K562 (cell line): Measurements from ENCODE around the gene ACBD6. TPM values are rescaled to one million over a fixed set of nuclear protein-coding genes. Genes with fewer than 3 reads are reported as not detected.

Experiments used
- CEBPG ChIP-seq, 3 experiments: fragments of 200-800 bp in 1 of 3; sonication (Bioruptor generic) in 1 of 3; sonication (generic) in 1 of 3; formaldehyde crosslinking in 1 of 3; IDR thresholded peaks in 2 of 3; conservative IDR thresholded peaks in 1 of 3; 2 replicates each; pipeline versions ENCODE4 v1.6.1 to v1.8.0; 2016 to 2022; ENCODE audit warnings: missing compliant biosample characterization in 2 of 3, missing genetic modification characterization in 2 of 3, mild to moderate bottlenecking in 1 of 3, missing genetic modification reagents in 1 of 3
- DMBX1 ChIP-seq: fragments of 250-450 bp; sonication (Bioruptor Pico); IDR thresholded peaks from 2 replicates; pipeline ENCODE4 v1.8.0; 2022; ENCODE audit warnings: inconsistent platforms, mild to moderate bottlenecking, moderate library complexity, borderline replicate concordance
- JUND ChIP-seq, 2 experiments: IDR thresholded peaks; 2 replicates in 1 of 2; 3 replicates in 1 of 2; pipeline ENCODE4 v1.6.1; 2011; ENCODE audit warnings: borderline replicate concordance in 2 of 2, low read depth in 2 of 2, low read length in 2 of 2, improper control_type of control experiment in 1 of 2, missing biosample characterization in 1 of 2, missing genetic modification characterization in 1 of 2, missing genetic modification reagents in 1 of 2
- POLR2G ChIP-seq: fragments of 200-400 bp; formaldehyde crosslinking; IDR thresholded peaks from 2 replicates; pipeline ENCODE4 v1.6.1; 2017; ENCODE audit warnings: low read depth, mild to moderate bottlenecking, antibody characterized with exemption, low read length, moderate library complexity
- SMARCE1 ChIP-seq: fragments of 450-650 bp; IDR thresholded peaks from 2 replicates; pipeline ENCODE4 v1.7.1; 2016; ENCODE audit warnings: mild to moderate bottlenecking
- TBL1XR1 ChIP-seq, 2 experiments: IDR thresholded peaks; 2 replicates each; pipeline ENCODE4 v1.6.1; 2012; ENCODE audit warnings: improper control_type of control experiment in 2 of 2, low read length in 2 of 2, mild to moderate bottlenecking in 1 of 2
- ZEB2 ChIP-seq: fragments of 450-650 bp; IDR thresholded peaks from 2 replicates; pipeline ENCODE4 v1.6.1; 2016
- polyA plus RNA-seq, 8 experiments: library from polyadenylated mRNA; depleted of rRNA in 4 of 8; stranded (reverse) in 5 of 8; unstranded in 3 of 8; fragments of >200 nt; fragmentation: Nextera tagmentation in 2 of 8; fragmentation: Illumina TruSeq in 1 of 8; extraction: Ambion mirVana in 2 of 8; extraction: Trizol in 1 of 8; gene quantifications; 2 replicates each; pipeline versions ENCODE4 v1.2.1 to v1.2.3, GENCODE V29; 2011 to 2014; ENCODE audit warnings: inconsistent platforms in 1 of 8, missing spikeins in 1 of 8
- total RNA-seq, 7 experiments: library from RNA; depleted of rRNA in 6 of 7; stranded (reverse); fragments of >200 nt in 6 of 7; fragmentation: Illumina TruSeq in 2 of 7; extraction: Trizol in 2 of 7; gene quantifications; 2 replicates each; pipeline versions ENCODE4 v1.2.1 to v1.2.3, GENCODE V29; 2011 to 2021; ENCODE audit warnings: low replicate concordance in 1 of 7
- TF ChIP-seq, protein P1 (sequence below), 2 experiments: fragments of 450-650 bp in 1 of 2; sonication (generic) in 1 of 2; formaldehyde crosslinking in 1 of 2; IDR thresholded peaks in 1 of 2; conservative IDR thresholded peaks in 1 of 2; 2 replicates each; pipeline versions ENCODE4 v1.6.1 to v1.8.1; 2016 to 2023; ENCODE audit warnings: mild to moderate bottlenecking in 2 of 2, moderate library complexity in 2 of 2, inconsistent platforms in 1 of 2, missing genetic modification reagents in 1 of 2
- TF ChIP-seq, protein P2 (sequence below): fragments of 450-650 bp; IDR thresholded peaks from 2 replicates; pipeline ENCODE4 v1.6.1; 2017; ENCODE audit warnings: antibody characterized with exemption, mild to moderate bottlenecking
- TF ChIP-seq, protein P3 (sequence below), 2 experiments: fragments of 450-650 bp; formaldehyde crosslinking in 1 of 2; IDR thresholded peaks; 2 replicates each; pipeline versions ENCODE4 v1.4.0 to v1.6.1; 2014 to 2020; ENCODE audit warnings: mild to moderate bottlenecking in 2 of 2, borderline replicate concordance in 1 of 2, low read depth in 1 of 2

ACBD6 gene
- total and polyA plus RNA-seq, 9 of the 15 experiments (the other 6 are each of a cell fraction or from before 2014, with no cell fraction given), result 16.9 to 107 (median 77.7) TPM

DNA sequence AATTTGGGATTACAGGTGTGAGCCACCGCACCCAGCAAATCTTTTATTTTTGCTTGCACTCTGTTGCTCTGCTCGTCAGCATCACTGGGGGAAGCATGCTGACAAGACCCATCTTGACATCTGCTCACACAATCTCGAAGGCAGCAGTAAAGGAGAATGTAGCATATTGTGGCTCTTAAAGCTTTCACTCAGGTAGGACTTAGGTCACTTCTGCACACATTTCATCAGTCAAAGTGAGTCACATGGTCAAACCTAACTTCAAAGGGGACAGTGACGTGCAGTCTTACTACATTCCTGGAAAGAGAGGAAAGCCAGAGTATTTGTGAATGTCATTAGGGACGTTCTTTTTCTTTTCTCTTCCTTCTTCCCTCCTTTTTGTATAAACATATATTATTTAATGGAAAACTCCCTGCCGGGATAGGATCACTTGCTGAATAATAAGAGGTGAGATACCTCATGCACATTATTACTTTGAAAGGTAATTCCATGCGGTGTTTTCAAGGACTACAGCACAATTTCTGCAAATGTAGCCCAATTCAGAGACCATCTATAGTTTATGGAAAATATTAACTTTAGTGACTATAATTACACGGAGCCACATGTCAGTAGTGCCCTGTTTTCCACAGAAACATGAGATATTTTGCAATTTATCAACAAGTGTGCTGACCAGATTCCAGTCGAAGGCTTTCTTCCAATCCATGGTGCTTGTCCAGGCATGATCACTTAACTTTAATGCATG lies 19.3 kb upstream of the ACBD6 start (continued):
- TF ChIP-seq POLR2G (no peak), JUND (IDR thresholded peaks at IDR 0.05; ENCODE audit: borderline replicate concordance, low read depth, low read length) (peak; percentile 50; the same call in 1 of the 2 replicates), JUND (tag; IDR thresholded peaks at IDR 0.05; ENCODE audit: borderline replicate concordance, low read depth, low read length) (peak; percentile 37; the same call in 2 of the 3 replicates), DMBX1 (CRISPR knock-in tag) (0 out of 2 replicates have a peak, but pooled peaks have one; percentile 56), SMARCE1 (no peak), ZEB2 (0 out of 2 replicates have a peak, but pooled peaks have one; percentile 39), CEBPG (CRISPR knock-in tag; IDR thresholded peaks at IDR 0.05) (peak; percentile 84; the same call in 1 of the 2 replicates), CEBPG (tag; conservative IDR thresholded peaks at IDR 0.05 in 1 of 2, IDR thresholded peaks at IDR 0.05 in 1 of 2) (peak in 1 of 2 experiments; percentile 78; a peak in 2 of 4 replicates), TBL1XR1 (IDR thresholded peaks at IDR 0.05; ENCODE audit: low read length in 2 of 2) (no peak)
- TF ChIP-seq, protein P1, sequence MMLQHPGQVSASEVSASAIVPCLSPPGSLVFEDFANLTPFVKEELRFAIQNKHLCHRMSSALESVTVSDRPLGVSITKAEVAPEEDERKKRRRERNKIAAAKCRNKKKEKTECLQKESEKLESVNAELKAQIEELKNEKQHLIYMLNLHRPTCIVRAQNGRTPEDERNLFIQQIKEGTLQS (IDR thresholded peaks at IDR 0.05), result peak; percentile 84
- TF ChIP-seq, protein P1 (CRISPR knock-in tag; conservative IDR thresholded peaks at IDR 0.05), result no peak
- TF ChIP-seq, protein P2, sequence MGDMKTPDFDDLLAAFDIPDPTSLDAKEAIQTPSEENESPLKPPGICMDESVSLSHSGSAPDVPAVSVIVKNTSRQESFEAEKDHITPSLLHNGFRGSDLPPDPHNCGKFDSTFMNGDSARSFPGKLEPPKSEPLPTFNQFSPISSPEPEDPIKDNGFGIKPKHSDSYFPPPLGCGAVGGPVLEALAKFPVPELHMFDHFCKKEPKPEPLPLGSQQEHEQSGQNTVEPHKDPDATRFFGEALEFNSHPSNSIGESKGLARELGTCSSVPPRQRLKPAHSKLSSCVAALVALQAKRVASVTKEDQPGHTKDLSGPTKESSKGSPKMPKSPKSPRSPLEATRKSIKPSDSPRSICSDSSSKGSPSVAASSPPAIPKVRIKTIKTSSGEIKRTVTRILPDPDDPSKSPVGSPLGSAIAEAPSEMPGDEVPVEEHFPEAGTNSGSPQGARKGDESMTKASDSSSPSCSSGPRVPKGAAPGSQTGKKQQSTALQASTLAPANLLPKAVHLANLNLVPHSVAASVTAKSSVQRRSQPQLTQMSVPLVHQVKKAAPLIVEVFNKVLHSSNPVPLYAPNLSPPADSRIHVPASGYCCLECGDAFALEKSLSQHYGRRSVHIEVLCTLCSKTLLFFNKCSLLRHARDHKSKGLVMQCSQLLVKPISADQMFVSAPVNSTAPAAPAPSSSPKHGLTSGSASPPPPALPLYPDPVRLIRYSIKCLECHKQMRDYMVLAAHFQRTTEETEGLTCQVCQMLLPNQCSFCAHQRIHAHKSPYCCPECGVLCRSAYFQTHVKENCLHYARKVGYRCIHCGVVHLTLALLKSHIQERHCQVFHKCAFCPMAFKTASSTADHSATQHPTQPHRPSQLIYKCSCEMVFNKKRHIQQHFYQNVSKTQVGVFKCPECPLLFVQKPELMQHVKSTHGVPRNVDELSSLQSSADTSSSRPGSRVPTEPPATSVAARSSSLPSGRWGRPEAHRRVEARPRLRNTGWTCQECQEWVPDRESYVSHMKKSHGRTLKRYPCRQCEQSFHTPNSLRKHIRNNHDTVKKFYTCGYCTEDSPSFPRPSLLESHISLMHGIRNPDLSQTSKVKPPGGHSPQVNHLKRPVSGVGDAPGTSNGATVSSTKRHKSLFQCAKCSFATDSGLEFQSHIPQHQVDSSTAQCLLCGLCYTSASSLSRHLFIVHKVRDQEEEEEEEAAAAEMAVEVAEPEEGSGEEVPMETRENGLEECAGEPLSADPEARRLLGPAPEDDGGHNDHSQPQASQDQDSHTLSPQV, result 0 out of 2 replicates have a peak, but pooled peaks have one; percentile 3
- TF ChIP-seq, protein P3, sequence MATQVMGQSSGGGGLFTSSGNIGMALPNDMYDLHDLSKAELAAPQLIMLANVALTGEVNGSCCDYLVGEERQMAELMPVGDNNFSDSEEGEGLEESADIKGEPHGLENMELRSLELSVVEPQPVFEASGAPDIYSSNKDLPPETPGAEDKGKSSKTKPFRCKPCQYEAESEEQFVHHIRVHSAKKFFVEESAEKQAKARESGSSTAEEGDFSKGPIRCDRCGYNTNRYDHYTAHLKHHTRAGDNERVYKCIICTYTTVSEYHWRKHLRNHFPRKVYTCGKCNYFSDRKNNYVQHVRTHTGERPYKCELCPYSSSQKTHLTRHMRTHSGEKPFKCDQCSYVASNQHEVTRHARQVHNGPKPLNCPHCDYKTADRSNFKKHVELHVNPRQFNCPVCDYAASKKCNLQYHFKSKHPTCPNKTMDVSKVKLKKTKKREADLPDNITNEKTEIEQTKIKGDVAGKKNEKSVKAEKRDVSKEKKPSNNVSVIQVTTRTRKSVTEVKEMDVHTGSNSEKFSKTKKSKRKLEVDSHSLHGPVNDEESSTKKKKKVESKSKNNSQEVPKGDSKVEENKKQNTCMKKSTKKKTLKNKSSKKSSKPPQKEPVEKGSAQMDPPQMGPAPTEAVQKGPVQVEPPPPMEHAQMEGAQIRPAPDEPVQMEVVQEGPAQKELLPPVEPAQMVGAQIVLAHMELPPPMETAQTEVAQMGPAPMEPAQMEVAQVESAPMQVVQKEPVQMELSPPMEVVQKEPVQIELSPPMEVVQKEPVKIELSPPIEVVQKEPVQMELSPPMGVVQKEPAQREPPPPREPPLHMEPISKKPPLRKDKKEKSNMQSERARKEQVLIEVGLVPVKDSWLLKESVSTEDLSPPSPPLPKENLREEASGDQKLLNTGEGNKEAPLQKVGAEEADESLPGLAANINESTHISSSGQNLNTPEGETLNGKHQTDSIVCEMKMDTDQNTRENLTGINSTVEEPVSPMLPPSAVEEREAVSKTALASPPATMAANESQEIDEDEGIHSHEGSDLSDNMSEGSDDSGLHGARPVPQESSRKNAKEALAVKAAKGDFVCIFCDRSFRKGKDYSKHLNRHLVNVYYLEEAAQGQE (IDR thresholded peaks at IDR 0.05; ENCODE audit: borderline replicate concordance), result 0 out of 2 replicates have a peak, but pooled peaks have one; percentile 3
- TF ChIP-seq, protein P3 (CRISPR knock-in tag; IDR thresholded peaks at IDR 0.05; ENCODE audit: low read depth), result no peak
